Smooth muscle cell (in vitro differentiated cells): Measurements from ENCODE around the gene SPOP. TPM values are rescaled to one million over a fixed set of nuclear protein-coding genes. Genes with fewer than 3 reads are reported as not detected.

ENCODE experiments used
- DNase-seq: peaks from one replicate; lab custom pipeline; 2025; ENCODE audit not compliant: unreplicated experiment; lab: John Stamatoyannopoulos, UW
- H2AFZ ChIP-seq: fragments of 200-600 bp; sonication (generic); 2 replicates; pipeline ENCODE4 v1.6.0; 2016; ENCODE audit warnings: antibody characterized with exemption, low read depth, mild to moderate bottlenecking
- H3F3A ChIP-seq: fragments of 200-600 bp; sonication (generic); 2 replicates; pipeline ENCODE4 v1.6.0; 2017; ENCODE audit warnings: antibody characterized with exemption, low read depth
- H3K27ac ChIP-seq: fragments of 200-600 bp; sonication (generic); 2 replicates; pipeline ENCODE4 v1.5.1; 2016; ENCODE audit warnings: low read depth, mild to moderate bottlenecking
- H3K27me3 ChIP-seq: fragments of 200-600 bp; sonication (generic); 2 replicates; pipeline ENCODE4 v1.6.1; 2016; ENCODE audit warnings: low read depth, mild to moderate bottlenecking
- H3K36me3 ChIP-seq: fragments of 200-600 bp; sonication (generic); 2 replicates; pipeline ENCODE4 v1.5.1; 2016; ENCODE audit warnings: low read depth
- H3K4me1 ChIP-seq: fragments of 200-600 bp; sonication (generic); 2 replicates; pipeline ENCODE4 v1.5.1; 2016; ENCODE audit warnings: low read depth
- H3K4me2 ChIP-seq: fragments of 200-600 bp; sonication (generic); 2 replicates; pipeline ENCODE4 v1.6.0; 2016; ENCODE audit warnings: mild to moderate bottlenecking
- H3K4me3 ChIP-seq: fragments of 200-600 bp; sonication (generic); 2 replicates; pipeline ENCODE4 v1.5.1; 2016; ENCODE audit warnings: mild to moderate bottlenecking
- H3K79me2 ChIP-seq: fragments of 200-600 bp; sonication (generic); 2 replicates; pipeline ENCODE4 v1.6.0; 2016; ENCODE audit warnings: low read depth, mild to moderate bottlenecking
- H3K9ac ChIP-seq: fragments of 200-600 bp; sonication (generic); 2 replicates; pipeline ENCODE4 v1.6.0; 2016; ENCODE audit warnings: low read depth
- H3K9me3 ChIP-seq: fragments of 200-600 bp; sonication (generic); replicated peaks from 2 replicates; pipeline ENCODE4 v1.5.1; 2016; ENCODE audit warnings: low read depth
- H4K20me1 ChIP-seq: fragments of 200-600 bp; sonication (generic); 2 replicates; pipeline ENCODE4 v1.6.0; 2016; ENCODE audit warnings: low read depth
- CTCF ChIP-seq: fragments of 200-600 bp; sonication (generic); IDR thresholded peaks from 2 replicates; pipeline ENCODE4 v1.5.1; 2017; ENCODE audit warnings: borderline replicate concordance, mild to moderate bottlenecking, antibody characterized with exemption; ENCODE audit not compliant: insufficient read depth, poor library complexity, severe bottlenecking
- WGBS: methylation state at CpG from one replicate; pipeline ENCODE4 v1.1.7; 2016; ENCODE audit warnings: low lambda C conversion rate; 5-methylcytosine and 5-hydroxymethylcytosine counted together
- polyA plus RNA-seq: library from polyadenylated mRNA; unstranded; fragments of >200 nt; fragmentation: Nextera tagmentation; extraction: Ambion mirVana; gene quantifications from 2 replicates; pipeline ENCODE4 v1.2.1, GENCODE V29; 2016
- total RNA-seq: library from RNA; depleted of rRNA; stranded (reverse); fragments of >200 nt; gene quantifications from 2 replicates; pipeline ENCODE4 v1.2.3, GENCODE V29; 2014

The SPOP gene
- total and polyA plus RNA-seq, 2 experiments from 2014 or later: 55.0 to 69.8 TPM

- no peaks in the 10 kb centered on the region for H3K9me3 ChIP-seq
These were observed 98.9 kb downstream of the SPOP start for GRCh38 chr17:49578952-49579500.

DNA sequence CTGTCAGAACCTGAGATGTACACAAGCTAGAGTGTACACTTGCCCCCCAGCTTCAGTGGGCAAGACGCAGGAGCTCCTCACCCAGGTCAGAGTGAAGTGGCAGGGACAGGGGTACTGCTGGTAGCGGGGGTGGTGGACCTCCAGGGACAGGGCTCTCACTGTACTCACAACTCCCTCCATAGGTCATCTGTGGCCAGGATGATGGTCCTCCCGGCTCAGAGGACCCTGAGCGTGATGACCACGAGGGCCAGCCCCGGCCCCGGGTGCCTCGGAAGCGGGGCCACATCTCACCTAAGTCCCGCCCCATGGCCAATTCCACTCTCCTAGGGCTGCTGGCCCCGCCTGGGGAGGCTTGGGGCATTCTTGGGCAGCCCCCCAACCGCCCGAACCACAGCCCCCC lies 99.5 kb downstream of the SPOP start:
- DNase-seq: no peak
- WGBS: 96% methylated on average over 13 of the region's 13 CpGs
- Histone ChIP-seq H3K79me2 (no peaks in the 10 kb centered on the region), H3F3A (no peaks in the 10 kb centered on the region), H2AFZ (no peak overlapping the region), H3K9me3 (no peaks in the 10 kb centered on the region), H3K9ac (no peak overlapping the region), H4K20me1 (no peaks in the 10 kb centered on the region), H3K36me3 (no peaks in the 10 kb centered on the region), H3K4me1 (no peaks in the 10 kb centered on the region), H3K27ac (no peak overlapping the region), H3K4me3 (no peak overlapping the region), H3K27me3 (no peaks in the 10 kb centered on the region), H3K4me2 (no peak overlapping the region)
- no peak for TF ChIP-seq CTCF

More at GRCh38 chr17:49578952-49579500, 98.9 kb downstream of the SPOP start:
- 97% methylated on average over 17 of the region's 17 CpGs for WGBS
- H3K27ac ChIP-seq: no peak overlapping the region
- no peak for TF ChIP-seq CTCF
- H3K9ac ChIP-seq: no peak overlapping the region
- DNase-seq: no peak
- H3K4me1 ChIP-seq: no peaks in the 10 kb centered on the region
- no peaks in the 10 kb centered on the region for H4K20me1 ChIP-seq
- H3K4me2 ChIP-seq: no peak overlapping the region
- H2AFZ ChIP-seq: no peak overlapping the region
- H3K4me3 ChIP-seq: no peak overlapping the region
- no peaks in the 10 kb centered on the region for H3F3A ChIP-seq
- H3K27me3 ChIP-seq: no peaks in the 10 kb centered on the region
- H3K36me3 ChIP-seq: no peaks in the 10 kb centered on the region
- no peaks in the 10 kb centered on the region for H3K79me2 ChIP-seq

DNA sequence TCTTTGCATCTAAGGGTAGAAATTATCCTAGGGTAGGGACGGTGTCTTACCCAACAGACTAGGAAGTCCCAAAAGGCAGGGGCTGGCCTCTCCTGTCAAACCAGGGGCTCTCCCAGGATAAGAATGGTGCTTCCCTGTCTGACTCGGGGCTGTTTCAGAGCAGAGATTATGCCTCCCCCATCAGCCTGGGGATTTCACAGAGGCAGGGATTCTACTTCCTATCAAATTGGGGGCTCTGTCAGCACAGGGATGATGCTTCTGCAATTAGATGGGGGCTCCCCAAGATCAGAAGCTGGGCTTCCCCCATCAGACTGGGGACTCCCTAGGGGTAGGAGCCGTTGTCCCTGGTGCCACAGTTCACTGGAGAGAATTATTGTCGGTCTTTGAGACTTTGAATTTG lies 99.9 kb downstream of the SPOP start:
- Histone ChIP-seq H4K20me1 (no peaks in the 10 kb centered on the region), H3K36me3 (no peaks in the 10 kb centered on the region), H3K27ac (no peak overlapping the region), H3K9ac (no peak overlapping the region), H3K9me3 (no peaks in the 10 kb centered on the region), H3K27me3 (no peaks in the 10 kb centered on the region), H3K4me3 (no peak overlapping the region), H2AFZ (no peak overlapping the region), H3K79me2 (no peaks in the 10 kb centered on the region), H3K4me1 (no peaks in the 10 kb centered on the region), H3K4me2 (no peak overlapping the region), H3F3A (no peaks in the 10 kb centered on the region)
- DNase-seq: no peak
- TF ChIP-seq CTCF: no peak
- WGBS: 87% methylated on average over 4 of the region's 4 CpGs

DNA sequence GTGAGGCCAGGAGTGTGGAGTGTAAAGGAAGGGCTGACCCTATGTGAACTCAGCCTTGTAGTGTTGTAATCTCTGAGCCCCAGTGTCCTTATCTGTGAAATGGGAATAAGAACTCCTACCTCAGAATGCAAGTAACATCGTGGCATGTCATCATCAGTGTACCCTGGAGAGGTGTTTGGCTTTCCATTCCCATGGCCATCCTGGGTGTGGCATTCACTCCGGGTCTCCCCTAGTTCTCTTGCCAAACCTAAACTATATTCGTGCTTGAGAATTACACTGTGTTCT lies 100.3 kb downstream of the SPOP start:
- Histone ChIP-seq H3K79me2 (no peaks in the 10 kb centered on the region), H4K20me1 (no peaks in the 10 kb centered on the region), H3K36me3 (no peaks in the 10 kb centered on the region), H3F3A (no peaks in the 10 kb centered on the region), H3K9ac (no peak overlapping the region), H3K4me3 (no peak overlapping the region), H3K9me3 (no peaks in the 10 kb centered on the region), H2AFZ (no peak overlapping the region), H3K4me1 (no peaks in the 10 kb centered on the region), H3K4me2 (peak overlapping the region; percentile 91), H3K27me3 (no peaks in the 10 kb centered on the region), H3K27ac (no peak overlapping the region)
- TF ChIP-seq CTCF: no peak
- no peak for DNase-seq
- 78% methylated on average over 3 of the region's 3 CpGs for WGBS
